NCI-H2107 treated with DMSO at 0.1 percent for 48 hours (cell line): ENCODE results near the gene SH3GLB2.
"Not testable (repeated sequence)": the region's sequence is repeated elsewhere in the genome, so short reads cannot be mapped to it uniquely, and the experiment has no call there.

Experiments used
- DNase-seq: peaks from one replicate; lab custom pipeline; 2025; ENCODE audit not compliant: unreplicated experiment; lab: John Stamatoyannopoulos, UW

Gene SH3GLB2

DNA sequence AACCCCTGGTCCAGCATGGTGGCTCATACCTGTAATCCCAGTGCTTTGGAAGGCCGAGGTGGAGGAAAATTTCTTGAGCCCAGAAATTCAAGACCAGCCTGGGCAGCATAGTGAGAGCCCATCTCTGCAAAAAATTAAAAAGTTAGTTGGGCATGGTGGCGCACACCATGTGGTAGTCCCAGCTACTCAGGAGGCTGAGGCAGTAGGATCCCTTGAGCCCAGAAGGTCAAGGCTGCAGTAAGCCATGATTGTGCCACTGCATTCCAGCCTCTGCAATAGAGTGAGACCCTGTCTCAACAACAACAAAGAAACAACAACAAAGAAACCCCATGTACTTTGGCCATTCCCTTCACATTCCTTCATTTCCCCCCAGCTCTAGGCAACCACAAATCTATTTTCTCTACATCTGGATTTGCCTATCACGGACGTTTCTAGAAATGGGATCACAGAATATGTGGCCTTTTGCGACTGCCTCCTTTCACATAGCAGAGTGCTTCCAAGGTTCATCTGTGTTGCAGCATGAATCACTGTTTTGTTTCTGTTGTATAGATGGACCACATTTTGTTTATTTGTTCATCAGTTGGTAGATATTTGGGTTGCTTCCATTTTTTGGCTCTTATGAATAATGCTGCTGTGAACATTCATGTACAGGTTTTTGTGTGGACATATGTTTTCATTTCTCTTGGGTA is 26.2 kb upstream of the SH3GLB2 start:
- no peak for DNase-seq

DNA sequence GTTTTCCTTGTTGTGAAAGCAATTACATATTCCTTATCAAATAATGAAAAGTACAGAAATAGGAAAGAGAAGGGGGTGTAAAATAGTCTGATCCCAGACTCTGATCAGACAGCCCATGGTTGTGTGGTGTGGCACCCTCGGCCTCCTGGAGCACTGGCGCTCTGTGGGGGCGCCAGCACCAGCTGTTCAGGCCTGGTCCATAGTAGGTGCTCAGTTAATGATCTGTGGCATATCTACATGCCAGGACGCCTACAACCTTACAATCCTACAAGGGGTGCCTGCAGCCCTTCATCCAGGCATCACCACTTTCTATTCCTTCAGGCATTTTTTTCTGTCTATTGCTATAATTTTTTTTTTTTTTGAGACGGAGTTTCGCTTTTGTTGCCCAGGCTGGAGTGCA is 24.9 kb upstream of the SH3GLB2 start:
- DNase-seq, result no peak

DNA sequence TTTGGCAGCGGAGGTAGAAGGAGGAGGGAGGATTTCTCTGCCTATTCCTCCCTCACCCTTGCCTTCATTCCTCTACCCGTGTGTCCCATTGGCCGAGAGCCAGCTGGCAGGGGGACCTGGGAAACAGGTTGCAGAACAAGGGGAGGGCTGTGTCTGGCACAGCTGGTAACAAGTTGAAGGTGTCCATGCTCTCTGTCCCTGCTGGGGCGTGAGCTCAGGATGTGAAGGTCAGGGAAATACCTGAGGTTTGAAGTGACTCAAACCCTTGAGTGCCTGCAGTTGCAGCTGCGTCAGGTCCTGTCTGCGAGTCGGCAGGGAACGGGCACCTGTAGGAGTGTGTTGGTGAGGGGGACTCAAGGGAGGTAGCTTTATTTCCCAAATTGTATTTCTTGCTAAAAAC is 24.5 kb upstream of the SH3GLB2 start:
- DNase-seq, result no peak

DNA sequence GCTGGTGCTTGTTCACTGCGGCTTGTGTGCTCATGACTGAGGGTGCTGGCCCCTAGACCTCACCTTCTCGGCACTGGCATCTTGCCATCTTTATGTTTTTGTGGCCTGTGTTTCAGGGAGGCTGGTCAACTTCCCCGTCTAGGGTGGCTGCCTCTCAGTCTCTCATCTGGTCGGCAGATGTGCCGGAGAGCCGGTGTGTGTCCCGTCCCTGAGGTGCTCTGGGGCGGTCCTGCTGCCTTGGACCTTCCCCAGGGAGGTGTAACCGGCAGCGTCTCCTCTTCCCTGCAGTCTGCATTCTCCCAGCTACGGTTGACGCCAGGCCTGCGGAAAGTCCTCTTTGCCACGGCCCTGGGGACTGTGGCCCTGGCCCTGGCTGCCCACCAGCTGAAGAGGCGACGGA is 13.9 kb upstream of the SH3GLB2 start:
- no peak for DNase-seq

DNA sequence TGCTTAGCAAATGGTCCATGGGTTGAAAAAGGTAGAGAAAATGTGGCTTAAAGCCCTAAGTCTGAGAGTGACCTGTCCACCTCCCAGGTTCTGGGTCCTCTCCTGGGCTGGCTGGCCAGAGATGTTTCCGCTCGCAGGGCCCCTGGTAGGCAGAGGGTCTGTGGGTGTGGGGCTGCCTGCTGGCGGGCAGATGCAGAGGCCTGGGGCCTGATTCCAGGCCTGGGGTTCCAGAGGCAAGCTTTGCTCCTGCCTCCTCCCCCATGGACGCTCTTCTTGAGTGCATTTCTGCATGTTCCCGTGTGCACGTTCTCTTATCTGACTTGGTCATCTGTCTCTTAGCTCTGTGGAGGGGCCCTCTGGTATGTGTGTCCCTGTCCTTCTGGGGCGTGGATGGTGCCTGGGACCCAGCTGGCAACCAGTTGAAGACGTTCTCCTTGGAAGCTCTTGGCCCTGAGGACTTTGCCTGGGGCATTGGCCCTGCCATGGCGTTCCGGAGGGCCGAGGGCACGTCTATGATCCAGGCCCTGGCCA is 12.0 kb upstream of the SH3GLB2 start:
- DNase-seq, result no peak

DNA sequence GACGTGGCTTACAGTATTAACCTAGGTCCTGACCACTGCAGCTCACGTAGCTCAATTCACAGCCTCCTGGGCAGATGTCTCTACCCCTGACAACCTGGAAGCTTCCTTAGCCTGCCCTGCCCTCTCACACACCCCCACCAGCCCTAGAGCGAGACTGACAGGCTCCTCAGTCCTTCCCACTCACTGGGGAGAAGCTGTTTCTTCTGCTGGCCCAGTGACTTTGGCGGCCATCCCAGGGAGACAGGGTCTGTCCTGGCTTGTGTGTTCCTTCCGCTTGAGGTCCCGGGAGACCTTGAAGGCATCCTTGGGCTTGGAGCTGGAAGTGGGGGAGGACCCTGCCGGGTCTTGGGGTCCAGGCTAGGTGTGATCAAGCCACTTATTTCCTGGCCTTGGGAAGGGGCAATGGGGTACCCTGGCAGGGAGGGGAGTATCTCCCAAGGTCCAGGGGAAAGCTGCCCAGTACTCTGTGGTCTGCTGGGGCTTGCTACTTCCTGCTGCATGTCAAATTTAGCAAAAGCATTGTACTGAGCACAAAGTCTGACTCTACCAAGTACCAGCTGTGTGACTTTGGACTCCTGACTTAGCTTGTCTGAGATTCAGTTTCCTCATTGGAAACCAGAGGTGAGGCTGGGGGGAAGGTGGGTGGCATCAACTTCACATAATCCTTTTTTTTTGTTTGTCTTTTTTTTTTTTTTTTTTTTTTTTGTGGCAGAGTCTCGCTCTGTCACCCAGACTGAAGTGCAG is 10.2 kb upstream of the SH3GLB2 start:
- DNase-seq, result no peak

- no peak for DNase-seq
These were observed 9.6 kb upstream of the SH3GLB2 start for GRCh38 chr9:129037767-129038098.

GRCh38 chr9:129036923-129037766 is 9.0 kb upstream of the SH3GLB2 start:
- DNase-seq, result no peak

DNA sequence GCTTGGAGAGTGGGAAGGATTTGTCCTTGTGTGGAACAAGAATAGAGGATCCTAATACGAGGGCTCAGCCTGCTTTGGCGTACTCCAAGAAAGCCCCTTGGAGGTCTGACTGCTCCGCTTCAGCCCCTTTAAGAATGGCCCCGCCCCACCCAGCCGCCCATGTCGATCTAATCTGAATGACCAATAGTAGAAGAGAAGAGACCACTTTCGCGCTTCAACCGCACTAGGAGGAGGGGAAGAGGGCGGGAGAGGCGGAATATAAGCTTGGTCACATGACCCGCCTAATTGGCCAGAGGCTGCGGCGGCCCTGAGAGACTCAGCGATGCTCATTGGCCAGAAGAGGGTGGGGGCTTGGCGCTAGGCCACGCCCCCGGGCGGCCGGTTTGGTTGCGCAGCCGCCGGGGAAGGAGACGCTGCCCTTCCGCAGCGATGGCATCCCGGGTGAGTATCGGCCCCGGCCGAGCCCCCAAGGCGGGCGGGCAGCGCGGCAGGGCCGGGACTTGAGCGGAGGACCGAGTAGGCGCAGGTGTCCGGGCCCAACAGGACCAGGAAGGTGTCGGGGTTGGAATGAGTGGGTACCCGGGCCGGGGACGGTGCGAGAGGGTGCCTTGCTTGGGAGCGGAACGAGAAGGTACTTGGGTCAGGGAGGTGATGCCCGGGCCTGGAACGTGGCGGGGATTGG is 8.3 kb upstream of the SH3GLB2 start, which contains the start of gene MIGA2:
Gene MIGA2, plus strand, starts transcription at position 386 of the 682 bp plus-strand sequence. CDS start 3,969 bp downstream, outside the sequence.
- peak; percentile 97 for DNase-seq

- DNase-seq, result not testable (repeated sequence)
These were observed 7.7 kb upstream of the SH3GLB2 start for GRCh38 chr9:129035838-129036237.

DNA sequence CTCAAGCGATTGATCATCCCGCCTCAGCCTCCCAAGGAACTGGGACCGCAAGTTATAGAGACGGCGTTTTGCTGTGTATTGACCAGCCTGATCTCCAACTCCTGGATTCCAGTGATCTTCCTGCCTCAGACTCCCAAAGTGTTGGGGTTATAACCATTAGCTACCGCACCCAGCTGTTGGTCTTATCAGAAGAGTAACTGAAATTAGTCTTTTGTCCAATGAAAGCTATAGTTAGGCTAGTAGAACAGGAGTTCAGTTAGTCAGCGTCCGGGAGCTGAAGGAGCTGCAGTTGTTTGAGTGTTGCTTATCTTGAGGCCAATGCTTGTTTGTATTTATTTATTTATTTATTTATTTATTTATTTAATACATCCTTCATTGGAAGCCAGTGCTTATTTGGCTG is 5.1 kb upstream of the SH3GLB2 start:
- no peak for DNase-seq

DNA sequence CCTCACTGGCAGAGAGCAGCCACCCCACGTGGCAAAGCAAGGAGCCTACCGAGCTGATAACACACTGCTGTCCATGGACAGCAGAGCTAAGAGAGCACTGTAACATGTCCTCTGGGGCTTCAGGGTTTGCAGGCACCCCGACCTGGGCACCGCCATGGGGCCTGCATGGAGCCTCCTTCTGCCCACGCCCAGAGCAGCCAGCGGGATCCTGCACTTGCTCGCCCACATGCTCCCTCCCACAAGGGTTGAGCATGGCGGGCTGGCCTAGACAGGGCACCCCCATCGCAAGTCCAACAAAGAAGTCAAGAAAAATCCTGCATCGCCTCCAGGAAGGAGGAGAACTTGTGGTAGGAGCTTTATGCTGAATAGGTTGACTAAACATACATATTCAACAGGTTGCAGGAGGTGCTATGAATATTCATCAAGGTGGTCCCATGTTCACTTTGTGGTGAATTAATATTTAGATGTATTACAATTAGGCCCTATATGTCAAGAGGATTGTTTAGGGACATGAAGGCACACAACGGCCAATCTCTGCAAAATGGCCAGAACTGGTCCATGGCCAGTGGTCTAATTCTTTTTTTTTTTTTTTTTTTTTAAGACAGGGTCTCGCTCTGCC is 4.5 kb upstream of the SH3GLB2 start:
- no peak for DNase-seq

DNA sequence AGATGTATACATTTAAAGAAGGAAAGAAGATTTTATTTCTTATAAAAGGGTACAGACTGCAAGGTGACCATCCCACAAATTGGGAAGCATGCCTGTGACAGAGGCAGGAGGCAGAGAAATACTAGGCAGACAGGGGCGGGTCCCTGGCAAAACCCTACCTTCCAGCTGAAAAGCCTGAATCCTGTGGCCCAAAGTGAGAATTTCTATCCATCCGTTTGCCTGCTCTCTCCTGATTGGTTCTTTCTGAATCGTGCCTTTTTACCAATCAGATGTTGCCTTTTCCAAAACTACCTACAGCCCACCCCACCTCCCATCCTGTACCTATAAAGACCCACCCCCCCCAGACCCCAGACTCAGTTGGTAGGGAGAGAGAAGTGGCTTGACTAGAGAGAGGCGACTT is 3.4 kb upstream of the SH3GLB2 start:
- no peak for DNase-seq

- no peak for DNase-seq
These were observed 2.1 kb upstream of the SH3GLB2 start for GRCh38 chr9:129030191-129030590.

DNA sequence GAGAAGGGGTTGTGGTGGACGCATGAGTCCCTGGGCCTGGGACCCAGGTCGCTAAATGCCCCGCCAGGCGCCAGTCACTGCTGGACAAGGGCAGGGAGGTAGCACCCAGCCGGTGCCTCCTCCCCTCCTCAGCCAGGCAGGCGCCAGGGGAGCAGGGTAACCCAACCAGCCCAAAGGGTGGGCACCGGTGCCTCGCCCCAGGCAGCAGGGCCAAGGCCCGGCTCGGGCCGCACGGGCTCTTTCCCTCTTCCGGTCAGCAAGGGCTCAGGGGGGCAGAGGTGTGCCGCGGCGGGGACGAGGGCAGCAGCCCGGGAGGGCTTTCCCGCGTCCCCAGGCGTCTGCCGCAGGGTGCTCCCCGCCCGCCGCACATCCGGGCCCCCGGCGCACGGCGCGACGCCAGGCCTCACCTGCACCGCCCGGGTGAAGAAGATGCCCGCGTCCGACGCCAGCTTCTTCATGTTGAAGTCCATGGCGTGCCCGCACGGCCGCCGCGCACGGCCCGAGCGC is 393 bp downstream of the SH3GLB2 start:
- DNase-seq, result no peak

GRCh38 chr9:129027224-129027684 is 877 bp downstream of the SH3GLB2 start:
- no peak for DNase-seq

- DNase-seq, result no peak
These were observed 1.5 kb downstream of the SH3GLB2 start for GRCh38 chr9:129026442-129027223.

GRCh38 chr9:129023908-129024233 is 4.3 kb downstream of the SH3GLB2 start:
- no peak for DNase-seq

DNA sequence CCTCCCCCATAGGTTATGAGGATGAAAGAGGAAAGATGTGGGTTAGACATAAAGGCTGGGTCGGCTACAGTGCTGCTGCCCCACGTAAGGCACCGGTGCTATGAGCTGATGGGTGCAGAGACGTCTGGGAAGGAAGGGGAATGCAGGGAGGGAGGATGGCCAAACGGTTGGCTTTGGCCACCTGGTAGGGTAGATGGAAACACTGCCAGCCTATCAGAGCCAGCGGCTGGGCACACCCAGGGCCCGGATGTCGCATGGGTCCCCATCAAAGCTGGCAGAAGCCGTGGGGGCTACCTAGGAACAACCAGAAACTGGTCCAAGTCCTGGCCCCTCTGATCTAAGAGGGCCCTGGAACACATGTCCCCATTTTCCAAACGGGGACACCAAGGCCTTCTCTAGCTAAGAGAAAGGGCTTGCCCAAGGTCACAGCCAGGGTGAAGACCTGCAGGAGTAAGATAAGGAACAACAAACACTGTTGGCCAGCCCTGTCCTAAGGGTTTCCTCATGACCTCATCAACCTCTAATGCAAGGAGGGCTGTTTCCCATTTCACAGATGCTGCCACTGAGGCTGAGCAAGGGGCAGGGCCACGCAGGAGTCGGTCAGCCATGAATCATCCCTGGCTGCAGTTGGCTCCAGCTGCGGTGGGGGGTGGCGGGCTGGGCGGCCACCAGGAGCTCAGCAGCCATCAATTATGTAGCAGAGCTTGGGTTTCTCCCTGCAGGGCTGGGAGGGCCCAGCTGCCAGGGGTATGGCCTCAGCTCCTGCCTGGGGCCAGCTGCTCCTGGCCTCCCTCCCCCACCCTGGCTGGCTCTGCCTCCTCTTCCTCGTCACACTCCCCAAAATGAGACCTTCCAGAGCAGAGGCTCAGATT is 4.9 kb downstream of the SH3GLB2 start:
- DNase-seq, result peak; percentile 61
